Measurements from ENCODE around the gene STXBP2.

DNA sequence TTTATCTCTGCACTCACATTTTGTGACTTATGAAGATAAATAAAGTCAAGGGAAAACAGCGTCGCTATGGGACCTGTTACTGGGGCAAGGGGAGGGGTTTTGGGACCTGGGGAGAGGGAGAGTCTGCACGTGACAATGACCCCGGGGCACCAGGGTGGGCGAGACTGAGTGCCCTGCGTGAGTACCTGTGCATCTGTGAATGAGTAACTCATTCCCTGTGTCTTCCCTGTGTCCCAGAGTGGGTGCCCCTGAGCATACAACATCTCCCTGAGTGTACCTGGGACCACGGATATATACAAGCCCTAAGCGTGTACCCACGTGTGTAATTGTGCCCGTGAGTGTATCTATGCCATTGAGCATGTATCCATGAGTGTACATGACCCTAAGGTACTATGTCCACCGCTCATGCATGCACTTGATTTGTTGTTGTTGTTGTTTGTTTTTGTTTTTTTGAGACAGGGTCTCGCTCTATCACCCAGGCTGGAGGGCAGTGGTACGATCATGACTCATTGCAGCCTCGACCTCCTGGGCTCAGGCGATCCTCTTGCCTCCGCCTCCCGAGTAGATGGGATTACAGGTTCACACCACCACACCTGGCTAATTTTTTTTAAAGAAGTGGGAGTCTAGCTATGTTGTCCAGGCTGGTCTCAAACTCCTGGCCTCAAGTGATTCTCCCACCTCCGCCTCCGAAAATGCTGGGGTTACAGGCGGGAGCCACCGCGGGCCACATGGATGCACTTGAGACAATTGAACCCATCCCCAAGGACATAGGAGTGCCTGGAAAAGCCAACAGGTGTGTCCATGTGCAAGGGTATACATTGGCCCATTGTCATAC is 43.1 kb downstream of the STXBP2 start:
- no peak for TF ChIP-seq EZH2 (IDR thresholded peaks at IDR 0.05)
- TF ChIP-seq POLR2AphosphoS5 (IDR thresholded peaks at IDR 0.05; ENCODE audit: borderline replicate concordance, low read depth, low read length): no peak
- TF ChIP-seq FOXP2 (optimal IDR thresholded peaks at IDR 0.05; ENCODE audit: control extremely low read depth, extremely low read length, insufficient read depth): no peak
